HG03439 (cell line): ENCODE data around the gene GATA2.

Experiments
- ATAC-seq: cut with Tn5 transposase; IDR thresholded peaks from one replicate; pipeline ENCODE4 v1.9.1; 2021; ENCODE audit warnings: mild to moderate bottlenecking, moderate library complexity; ENCODE audit not compliant: unreplicated experiment

Gene GATA2

DNA sequence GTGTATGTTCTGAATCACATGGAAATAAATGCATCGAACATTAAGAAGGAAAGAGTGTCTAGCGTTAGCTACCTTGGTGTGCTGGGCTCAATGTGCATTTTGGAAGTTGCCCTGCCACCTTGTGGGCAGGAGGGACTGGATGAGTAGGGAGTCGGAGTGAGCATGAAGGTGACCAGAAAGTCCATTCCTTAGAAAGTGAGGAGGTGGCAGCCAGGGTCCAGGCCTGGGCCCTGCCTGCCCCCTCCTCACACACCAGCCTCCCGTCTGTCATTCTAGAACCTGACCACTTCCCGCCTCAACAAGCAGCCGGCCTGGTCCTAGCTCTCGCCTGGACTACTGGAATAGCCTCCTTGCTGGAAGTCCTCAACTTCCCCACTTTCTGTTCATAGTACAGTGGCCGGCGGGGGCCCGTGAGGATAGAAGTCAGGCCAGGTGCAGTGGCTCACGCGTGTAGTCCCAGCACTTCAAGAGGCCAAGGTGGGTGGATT, 10.2 kb upstream of the GATA2 start:
- ATAC-seq: no peak

DNA sequence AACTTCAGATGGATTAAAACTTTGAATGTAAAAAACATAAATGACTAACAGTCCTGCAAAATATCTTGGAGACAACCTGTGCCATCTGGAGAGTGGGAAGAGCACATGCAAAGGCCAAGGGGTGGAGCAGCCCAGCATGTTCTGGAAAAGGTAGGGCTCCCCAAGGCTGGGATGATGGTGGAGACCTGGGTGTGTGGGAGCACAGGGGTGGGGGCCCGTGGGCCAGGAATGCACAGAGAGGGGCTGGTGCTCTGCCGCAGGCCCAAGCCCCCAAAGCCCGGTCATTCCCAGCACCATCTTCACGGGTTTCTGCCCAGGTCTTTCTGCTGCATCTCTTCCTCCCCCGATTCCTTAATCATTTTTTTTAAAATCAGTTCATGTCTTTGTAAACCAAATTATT, 9.7 kb upstream of the GATA2 start:
- no peak for ATAC-seq

DNA sequence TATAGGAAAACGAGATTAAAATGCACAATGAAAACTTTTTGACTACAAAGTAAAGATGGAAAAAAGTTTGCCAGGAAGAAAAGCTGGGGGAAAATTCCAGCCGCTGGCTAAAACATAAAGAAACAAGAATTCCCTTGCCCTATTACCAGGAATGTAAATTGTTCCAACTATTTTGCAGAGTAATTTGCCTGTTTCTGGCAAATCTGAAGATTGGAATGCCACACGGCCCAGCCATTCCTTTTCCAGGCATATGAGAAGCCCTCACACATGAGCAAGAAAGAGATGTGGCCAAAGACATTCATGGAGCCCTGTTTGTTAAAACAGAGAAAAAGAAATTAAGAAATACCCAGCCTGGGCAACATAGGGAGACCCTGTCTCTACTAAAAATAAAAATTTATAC, 8.4 kb upstream of the GATA2 start:
- no peak for ATAC-seq

GRCh38 chr3:128500556-128500955, 7.6 kb upstream of the GATA2 start:
- no peak for ATAC-seq

DNA sequence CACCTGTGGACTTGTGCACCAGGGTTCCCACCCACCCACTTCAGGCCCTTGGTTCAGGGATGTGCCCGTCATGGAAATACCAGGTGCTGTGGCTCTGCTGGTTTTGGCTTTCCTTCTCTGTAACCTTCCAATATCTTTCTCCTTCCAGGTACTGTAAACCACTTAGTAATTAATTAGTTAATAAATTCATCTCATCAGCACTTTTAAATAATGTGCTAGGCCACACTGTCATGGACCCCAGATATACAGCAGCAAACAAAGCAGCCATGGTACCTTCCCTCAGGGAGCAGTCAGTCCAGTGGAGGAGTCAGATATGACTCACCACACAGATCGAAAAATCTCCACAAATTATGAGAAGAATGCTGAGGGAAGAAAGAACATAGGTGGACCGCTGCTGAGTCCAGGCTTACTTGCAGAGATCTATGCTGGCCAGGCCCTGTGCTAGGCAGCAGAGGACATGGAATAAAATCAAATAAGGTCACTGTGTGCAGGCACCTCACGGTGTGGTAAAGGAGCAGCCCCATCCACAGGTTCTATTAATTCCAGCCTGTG, 6.8 kb upstream of the GATA2 start:
- no peak for ATAC-seq

DNA sequence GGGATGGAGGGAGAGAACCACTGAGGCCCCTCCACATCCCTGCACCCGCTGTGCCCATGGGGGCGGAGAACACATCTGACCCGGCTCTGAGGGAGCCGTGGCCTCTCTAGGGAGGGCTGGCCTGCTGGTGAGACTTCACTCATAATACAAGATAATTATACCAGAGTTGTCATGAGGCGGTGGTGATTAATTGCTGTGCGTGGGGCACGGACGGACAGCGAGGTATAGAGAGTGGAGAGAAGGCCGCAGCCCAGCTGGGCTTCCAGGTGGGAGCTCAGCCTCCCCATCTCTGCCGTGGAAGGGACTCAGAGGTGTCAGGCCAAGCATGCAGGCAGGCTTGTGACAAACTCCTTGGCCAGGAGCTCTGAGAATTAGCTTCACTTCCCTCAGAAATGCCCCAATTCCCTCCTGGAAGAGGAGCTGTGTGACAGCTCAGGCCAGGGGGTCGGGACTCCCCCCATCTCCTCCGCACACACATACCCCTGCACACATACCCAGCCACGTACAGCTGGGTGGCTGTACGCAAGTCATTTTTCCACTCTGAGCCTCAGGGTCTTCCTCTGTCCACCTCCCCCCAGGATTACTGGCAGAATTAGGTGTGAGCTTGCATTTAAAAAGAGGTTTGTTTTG, 6.0 kb upstream of the GATA2 start:
- no peak for ATAC-seq

- no peak for ATAC-seq
These were observed 5.2 kb upstream of the GATA2 start for GRCh38 chr3:128498127-128498626.

DNA sequence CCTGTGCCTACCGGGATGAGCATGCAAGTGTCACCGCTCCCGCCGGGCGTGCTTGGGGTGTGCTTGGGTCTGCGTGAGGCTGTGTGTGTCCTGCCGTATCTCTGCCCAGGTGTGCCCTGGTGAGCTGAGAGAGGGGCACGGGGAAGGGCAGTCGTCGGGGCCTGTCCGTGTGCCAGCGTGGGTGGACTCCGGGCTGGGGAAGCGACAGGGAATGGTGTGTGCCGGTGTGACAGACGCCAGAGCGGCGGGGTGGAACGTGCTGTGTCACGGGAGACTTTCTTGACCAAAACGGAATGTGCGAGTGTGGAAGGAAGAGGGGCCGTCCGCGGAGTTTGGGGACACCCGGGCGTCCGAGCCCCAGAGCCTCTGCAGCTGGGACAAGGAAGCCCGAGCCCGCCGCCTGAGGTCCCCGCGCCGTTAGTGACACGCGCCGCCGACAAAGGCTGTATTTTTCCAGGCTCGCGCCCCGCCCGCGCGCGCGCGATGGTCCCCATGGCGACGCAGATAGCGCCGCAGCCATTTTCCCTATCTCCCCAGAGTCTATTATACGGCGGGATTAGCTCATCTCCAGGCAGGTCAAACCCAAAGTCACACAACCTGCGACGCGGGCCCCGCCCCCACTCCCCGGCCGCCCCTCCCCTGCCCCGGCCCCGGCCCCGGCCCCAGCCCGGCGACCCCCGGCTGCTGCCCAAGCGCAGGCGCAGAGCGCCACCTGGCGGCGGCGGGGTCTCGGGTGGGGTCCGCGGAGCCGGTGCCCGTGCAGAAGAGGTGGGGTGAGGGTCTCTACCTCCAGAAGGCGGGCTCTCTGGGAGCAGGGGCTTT, 4.5 kb upstream of the GATA2 start:
- ATAC-seq: no peak

- ATAC-seq: no peak
These were observed 3.8 kb upstream of the GATA2 start for GRCh38 chr3:128496602-128497304.

GRCh38 chr3:128496019-128496601, 3.1 kb upstream of the GATA2 start:
- no peak for ATAC-seq

DNA sequence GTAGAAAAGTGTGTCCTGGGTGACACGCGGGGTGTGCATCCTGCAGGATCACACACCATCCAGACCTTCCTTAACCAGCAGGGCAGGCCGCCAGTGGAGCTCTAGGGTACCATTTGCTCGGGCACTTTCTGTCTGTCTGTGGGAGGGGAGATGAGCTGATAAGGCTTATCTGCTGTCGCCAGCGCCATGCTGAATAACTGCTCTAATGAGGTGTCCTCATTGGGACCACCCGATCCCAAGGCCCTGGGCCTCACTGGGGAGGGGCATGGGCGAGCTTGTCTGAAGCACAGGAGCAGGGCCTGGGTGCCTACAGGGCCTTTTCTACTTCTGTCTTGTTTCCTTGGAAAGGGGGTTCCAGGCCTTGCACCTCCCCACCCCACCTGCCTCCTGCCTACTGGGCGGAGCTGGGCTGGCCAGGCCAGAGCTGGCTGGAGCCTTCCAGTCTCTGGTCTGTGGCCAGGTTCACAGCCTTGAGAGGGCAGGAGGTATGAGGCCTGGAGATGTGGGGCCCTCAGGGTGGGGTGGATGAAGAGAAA, 2.5 kb upstream of the GATA2 start:
- ATAC-seq: no peak

DNA sequence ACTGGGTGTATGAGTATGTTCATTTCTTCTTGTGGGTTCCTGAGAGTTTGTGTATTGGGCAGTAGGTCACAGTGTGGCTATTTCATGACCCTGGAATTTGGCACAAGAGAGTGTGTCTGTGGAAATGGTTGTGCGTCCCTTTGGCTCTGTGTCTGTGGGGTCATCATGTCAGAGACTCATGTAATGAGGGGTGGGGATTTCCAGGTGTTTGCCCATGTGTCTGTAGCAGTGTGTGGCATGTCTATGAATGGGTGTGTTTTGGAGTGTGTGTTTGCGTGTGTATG, 1.3 kb upstream of the GATA2 start:
- no peak for ATAC-seq

DNA sequence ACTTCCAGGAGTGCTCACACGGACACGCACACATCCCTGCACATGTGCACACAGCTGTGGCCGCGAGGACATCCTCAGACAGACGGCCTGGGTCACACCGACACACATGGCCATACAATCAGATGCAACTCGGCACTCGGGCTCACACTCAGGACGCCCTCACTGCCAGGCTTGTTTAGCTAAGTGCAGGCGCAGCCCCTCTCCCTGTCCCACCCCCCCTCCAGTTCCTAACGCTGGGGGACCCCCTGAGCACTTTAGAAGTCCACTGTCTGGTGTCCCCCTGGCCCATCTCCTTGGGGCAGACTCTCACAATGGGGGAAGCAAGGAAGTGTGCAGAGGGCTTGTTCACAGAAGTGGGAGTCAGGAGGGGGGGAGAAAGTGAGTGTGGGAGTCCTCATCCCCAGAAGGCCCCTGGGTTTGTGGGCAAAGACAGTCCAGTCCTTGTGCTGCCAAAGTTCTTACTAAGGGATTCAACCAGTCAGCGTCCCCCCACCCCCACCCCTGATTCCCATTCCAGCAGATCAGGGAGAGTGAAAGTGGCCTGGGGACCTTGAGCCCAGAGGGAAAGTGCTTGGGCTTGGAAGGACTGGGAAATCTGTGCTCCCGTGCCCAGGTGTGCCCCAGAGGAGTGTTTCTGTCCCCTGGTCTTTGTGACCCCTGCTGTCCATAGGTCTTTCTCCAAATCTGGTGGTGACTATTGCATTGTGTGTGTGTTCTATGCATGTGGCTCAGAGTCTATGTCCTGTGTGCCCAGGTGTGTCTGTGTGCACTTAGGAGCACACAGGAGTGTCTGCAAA, 767 bp upstream of the GATA2 start:
- ATAC-seq: no peak

GRCh38 chr3:128491941-128492670, 895 bp downstream of the GATA2 start:
- ATAC-seq: no peak

- no peak for ATAC-seq
These were observed 1.4 kb downstream of the GATA2 start for GRCh38 chr3:128491691-128491940.

- no peak for ATAC-seq
These were observed 1.9 kb downstream of the GATA2 start for GRCh38 chr3:128490915-128491690.

DNA sequence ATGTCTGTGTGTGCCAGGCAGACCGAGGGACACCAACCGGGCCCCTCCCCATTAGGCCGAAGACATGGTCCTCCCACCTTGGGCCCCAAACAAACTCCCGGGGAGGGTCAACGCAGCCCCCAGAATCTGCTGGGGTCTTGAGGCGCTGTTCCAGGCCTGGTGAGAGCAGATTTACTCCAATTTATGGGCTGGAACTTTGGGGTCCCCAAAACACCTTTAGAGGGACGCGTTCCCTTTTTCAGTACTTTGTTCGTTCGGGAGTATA, 2.4 kb downstream of the GATA2 start:
- ATAC-seq: no peak

GRCh38 chr3:128489927-128490649, 2.9 kb downstream of the GATA2 start:
- ATAC-seq: no peak

- no peak for ATAC-seq
These were observed 3.4 kb downstream of the GATA2 start for GRCh38 chr3:128489674-128489926.
